Measurements from ENCODE around the gene PPP2R5C. TPM values are rescaled to one million over a fixed set of nuclear protein-coding genes. Genes with fewer than 3 reads are reported as not detected.
"Not testable (repeated sequence)": the region's sequence is repeated elsewhere in the genome, so short reads cannot be mapped to it uniquely, and the experiment has no call there.

PPP2R5C gene
- total and polyA plus RNA-seq, 2 donors: 144 to 175 TPM

DNA sequence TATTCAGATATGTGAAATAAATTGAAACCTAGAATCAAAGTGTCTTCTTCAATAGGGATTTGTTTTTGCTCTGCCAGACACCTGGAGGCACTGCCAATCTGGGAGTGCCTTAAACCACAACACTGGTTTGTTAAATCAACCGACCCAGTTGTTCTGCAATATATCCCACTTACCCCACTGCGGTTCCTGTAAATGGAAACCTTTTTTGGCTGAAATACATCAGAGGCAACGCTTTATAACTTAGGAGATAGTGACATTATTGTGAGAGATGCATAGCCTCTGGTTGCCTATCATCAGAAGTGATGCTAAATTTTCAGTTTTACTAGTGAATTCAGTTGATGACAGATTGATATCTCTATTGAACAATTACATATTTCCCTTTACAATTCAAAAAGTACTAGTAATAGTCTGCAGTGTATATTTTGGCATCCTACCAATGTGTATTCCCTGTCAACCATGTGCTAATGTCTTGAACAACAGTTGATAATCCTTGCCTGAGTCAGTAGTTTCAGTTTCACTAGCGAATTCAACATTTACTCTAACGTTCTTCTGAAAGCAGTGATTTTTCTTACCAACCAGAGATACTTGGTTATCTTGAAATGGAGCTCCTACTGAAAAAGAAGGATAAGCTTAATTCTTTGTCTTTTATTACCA lies 30.5 kb downstream of the PPP2R5C start:
- Histone ChIP-seq H3K27me3 (ENCODE audit: control insufficient read depth in 2 of 2, insufficient read depth in 1 of 2, low read length in 1 of 2) (no peaks in the 10 kb centered on the region), H3K9me3 (ENCODE audit: control insufficient read depth in 2 of 2, insufficient read depth in 1 of 2, low read length in 1 of 2) (peaks cover 4 to 10% of the 10 kb centered on the region in 2 donors), H3K36me3 (ENCODE audit: control insufficient read depth in 2 of 2, insufficient read depth in 2 of 2, low read length in 1 of 2) (peaks cover 0 to 2% of the 10 kb centered on the region in 2 donors), H3K4me1 (ENCODE audit: control insufficient read depth in 2 of 2, insufficient read depth in 2 of 2, low read length in 2 of 2) (peaks cover 2 to 6% of the 10 kb centered on the region in 2 donors), H3K27ac (ENCODE audit: low read depth in 1 of 2, low read length in 1 of 2) (peak overlapping the region in 1 of 2 donors; percentile 15), H3K4me3 (ENCODE audit: low read length in 2 of 2) (no peak overlapping the region)
- DNase-seq (ENCODE audit: low read depth in 6 of 9, low spot score in 9 of 9): no peak
- WGBS: 20% methylated on average over 5 of the region's 5 CpGs

DNA sequence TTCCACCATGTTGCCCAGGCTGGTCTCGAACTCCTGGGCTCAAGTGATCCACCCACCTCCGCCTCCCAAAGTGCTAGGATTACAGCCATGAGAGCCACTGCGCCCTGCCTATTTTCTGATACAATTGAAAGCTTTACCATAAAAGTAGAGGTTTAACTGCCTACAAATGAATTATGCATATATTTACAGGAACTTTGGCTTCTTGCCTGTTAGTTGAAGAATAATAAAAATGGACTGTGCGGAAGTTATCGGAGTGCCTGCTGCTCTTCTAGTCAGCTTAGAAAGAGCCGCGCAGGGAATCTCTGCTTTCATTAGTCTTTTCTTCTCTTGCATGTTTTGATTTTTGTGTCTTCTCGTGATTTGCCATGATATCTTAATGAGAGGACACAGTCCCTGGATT lies 34.5 kb downstream of the PPP2R5C start:
- WGBS: 97% methylated on average over 8 of the region's 8 CpGs
- Histone ChIP-seq H3K4me3 (ENCODE audit: low read length in 2 of 2) (no peak overlapping the region), H3K9me3 (ENCODE audit: control insufficient read depth in 2 of 2, insufficient read depth in 1 of 2, low read length in 1 of 2) (peaks cover 4 to 10% of the 10 kb centered on the region in 2 donors), H3K4me1 (ENCODE audit: control insufficient read depth in 2 of 2, insufficient read depth in 2 of 2, low read length in 2 of 2) (peaks cover 2 to 6% of the 10 kb centered on the region in 2 donors), H3K27ac (ENCODE audit: low read depth in 1 of 2, low read length in 1 of 2) (no peak overlapping the region), H3K36me3 (ENCODE audit: control insufficient read depth in 2 of 2, insufficient read depth in 2 of 2, low read length in 1 of 2) (peaks cover 0 to 2% of the 10 kb centered on the region in 2 donors), H3K27me3 (ENCODE audit: control insufficient read depth in 2 of 2, insufficient read depth in 1 of 2, low read length in 1 of 2) (no peaks in the 10 kb centered on the region)
- DNase-seq (ENCODE audit: low read depth in 6 of 9, low spot score in 9 of 9): no peak

DNA sequence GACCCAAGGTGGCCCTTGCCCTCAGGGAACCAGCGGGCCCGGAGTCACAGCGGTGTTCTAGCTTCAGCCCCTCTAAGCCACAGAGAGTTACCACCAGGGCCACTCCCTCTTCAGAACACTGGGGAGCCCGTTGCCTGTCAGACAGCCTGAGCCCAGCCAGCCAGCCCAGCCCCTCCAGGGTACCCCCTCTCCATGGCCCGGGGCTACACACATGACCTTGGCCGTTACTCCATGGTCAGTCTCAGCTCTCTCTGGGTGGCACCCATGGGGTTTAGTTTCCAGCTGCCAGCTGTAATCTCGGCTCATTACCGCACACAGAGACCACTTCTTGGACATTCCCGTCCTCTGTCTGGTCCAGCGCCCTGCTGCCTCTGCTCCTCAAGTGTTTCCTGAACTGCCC lies 35.0 kb downstream of the PPP2R5C start:
- Histone ChIP-seq H3K9me3 (ENCODE audit: control insufficient read depth in 2 of 2, insufficient read depth in 1 of 2, low read length in 1 of 2) (peaks cover 4 to 10% of the 10 kb centered on the region in 2 donors), H3K4me1 (ENCODE audit: control insufficient read depth in 2 of 2, insufficient read depth in 2 of 2, low read length in 2 of 2) (peaks cover 2 to 6% of the 10 kb centered on the region in 2 donors), H3K4me3 (ENCODE audit: low read length in 2 of 2) (no peak overlapping the region), H3K27me3 (ENCODE audit: control insufficient read depth in 2 of 2, insufficient read depth in 1 of 2, low read length in 1 of 2) (no peaks in the 10 kb centered on the region), H3K27ac (ENCODE audit: low read depth in 1 of 2, low read length in 1 of 2) (no peak overlapping the region), H3K36me3 (ENCODE audit: control insufficient read depth in 2 of 2, insufficient read depth in 2 of 2, low read length in 1 of 2) (peaks cover 0 to 2% of the 10 kb centered on the region in 2 donors)
- DNase-seq (ENCODE audit: low read depth in 6 of 9, low spot score in 9 of 9): no peak
- 97% methylated on average over 10 of the region's 10 CpGs for WGBS

DNA sequence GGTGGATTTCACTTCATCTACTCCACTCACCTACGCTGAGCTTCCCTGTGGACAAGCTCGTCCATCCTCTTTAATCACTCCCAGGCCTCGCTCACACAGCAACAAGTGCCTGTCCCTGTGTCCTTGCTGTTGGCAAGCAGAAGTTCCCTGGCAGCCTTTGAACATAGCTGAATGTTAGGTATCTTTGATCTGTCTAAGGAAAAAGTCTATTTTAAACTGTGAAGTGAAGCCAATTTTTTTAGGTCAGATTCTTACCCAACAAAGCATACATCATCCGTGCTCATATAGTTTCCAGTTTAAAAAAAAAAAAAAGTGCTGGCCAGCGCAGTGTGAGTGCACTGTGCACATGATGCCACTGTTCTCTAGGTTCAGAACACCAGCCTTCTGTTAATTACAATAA lies 36.3 kb downstream of the PPP2R5C start:
- Histone ChIP-seq H3K36me3 (ENCODE audit: control insufficient read depth in 2 of 2, insufficient read depth in 2 of 2, low read length in 1 of 2) (peaks cover 0 to 2% of the 10 kb centered on the region in 2 donors), H3K4me3 (ENCODE audit: low read length in 2 of 2) (no peak overlapping the region), H3K27me3 (ENCODE audit: control insufficient read depth in 2 of 2, insufficient read depth in 1 of 2, low read length in 1 of 2) (no peaks in the 10 kb centered on the region), H3K27ac (ENCODE audit: low read depth in 1 of 2, low read length in 1 of 2) (no peak overlapping the region), H3K9me3 (ENCODE audit: control insufficient read depth in 2 of 2, insufficient read depth in 1 of 2, low read length in 1 of 2) (peaks cover 4 to 10% of the 10 kb centered on the region in 2 donors), H3K4me1 (ENCODE audit: control insufficient read depth in 2 of 2, insufficient read depth in 2 of 2, low read length in 2 of 2) (no peaks in the 10 kb centered on the region)
- WGBS: 97% methylated on average over 5 of the region's 5 CpGs
- no peak for DNase-seq (ENCODE audit: low read depth in 6 of 9, low spot score in 9 of 9)

DNA sequence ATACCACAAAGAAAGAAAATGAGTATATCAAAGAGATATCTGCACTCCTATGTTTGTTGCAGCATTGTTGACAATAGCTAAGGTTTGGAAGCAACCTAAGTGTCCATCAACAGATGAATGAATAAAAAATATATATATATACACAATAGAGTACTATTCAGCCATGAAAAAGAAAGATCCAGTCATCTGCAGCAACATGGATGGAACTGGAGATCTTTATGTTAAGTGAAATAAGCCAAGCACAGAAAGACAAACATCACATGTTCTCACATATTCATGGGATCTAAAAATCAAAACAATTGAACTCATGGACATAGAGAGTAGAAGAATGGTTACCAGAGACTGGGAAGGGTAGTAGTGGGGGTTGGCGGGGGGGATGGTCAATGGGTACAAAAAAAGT lies 42.9 kb downstream of the PPP2R5C start:
- DNase-seq (ENCODE audit: low read depth in 6 of 9, low spot score in 9 of 9); H3K36me3 ChIP-seq (ENCODE audit: control insufficient read depth in 2 of 2, insufficient read depth in 2 of 2, low read length in 1 of 2); H3K27ac ChIP-seq (ENCODE audit: low read depth in 1 of 2, low read length in 1 of 2); H3K27me3 ChIP-seq (ENCODE audit: control insufficient read depth in 2 of 2, insufficient read depth in 1 of 2, low read length in 1 of 2); H3K9me3 ChIP-seq (ENCODE audit: control insufficient read depth in 2 of 2, insufficient read depth in 1 of 2, low read length in 1 of 2); H3K4me3 ChIP-seq (ENCODE audit: low read length in 2 of 2): not testable (repeated sequence)
- 100% methylated on average over 1 of the region's 1 CpG for WGBS
- H3K4me1 ChIP-seq (ENCODE audit: control insufficient read depth in 2 of 2, insufficient read depth in 2 of 2, low read length in 2 of 2): peaks cover 0 to 10% of the 10 kb centered on the region in 2 donors

DNA sequence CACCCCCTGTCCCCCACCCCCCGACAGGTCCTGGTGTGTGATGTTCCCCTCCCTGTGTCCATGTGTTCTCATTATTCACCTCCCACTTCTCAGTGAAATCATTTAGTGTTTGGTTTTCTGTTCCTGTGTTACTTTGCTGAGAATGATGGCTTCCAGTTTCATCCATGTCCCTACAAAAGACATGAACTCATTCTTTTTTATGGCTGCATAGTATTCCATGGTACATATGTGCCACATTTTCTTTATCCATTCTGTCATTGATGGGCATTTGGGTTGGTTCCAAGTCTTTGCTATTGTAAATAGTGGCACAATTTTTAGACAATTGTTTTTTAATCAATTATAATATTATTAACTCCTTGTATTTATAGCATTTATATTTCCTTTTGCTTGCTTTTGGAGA lies 44.7 kb downstream of the PPP2R5C start:
- 100% methylated on average over 1 of the region's 1 CpG for WGBS

DNA sequence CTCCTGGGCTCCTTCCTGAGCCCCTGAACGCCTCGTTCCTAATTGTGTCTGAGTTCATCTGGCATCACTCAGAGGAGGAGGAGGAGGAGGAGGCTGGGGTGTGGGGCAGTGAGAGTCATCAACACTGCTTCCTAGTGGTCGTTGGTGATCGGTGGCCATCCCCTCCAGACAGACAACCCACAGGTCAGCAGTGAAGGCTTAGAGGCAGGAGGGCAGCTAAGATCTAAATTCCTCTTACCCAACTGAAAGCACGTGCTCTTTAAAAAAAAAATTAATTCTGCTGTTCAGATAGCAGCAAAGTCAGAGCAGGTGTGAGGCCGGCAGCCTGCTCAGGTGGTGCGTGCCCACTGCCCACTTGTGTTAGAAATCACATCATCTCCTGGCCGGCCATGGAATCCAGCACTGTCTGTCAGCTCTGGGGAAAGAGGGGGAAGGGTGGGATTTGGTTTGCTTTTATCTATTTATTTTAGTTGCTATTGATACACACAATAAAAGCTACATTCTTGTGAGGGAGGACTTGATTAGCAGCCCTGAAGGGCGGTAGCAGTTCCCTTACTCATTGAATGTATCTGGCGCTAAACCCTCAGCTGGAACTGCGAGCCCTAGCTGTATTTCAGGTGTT lies 46.6 kb downstream of the PPP2R5C start:
- H3K36me3 ChIP-seq (ENCODE audit: control insufficient read depth in 2 of 2, insufficient read depth in 2 of 2, low read length in 1 of 2): peaks cover 2 to 12% of the 10 kb centered on the region in 2 donors
- H3K4me1 ChIP-seq (ENCODE audit: control insufficient read depth in 2 of 2, insufficient read depth in 2 of 2, low read length in 2 of 2): peaks cover 17 to 27% of the 10 kb centered on the region in 2 donors
- H3K27ac ChIP-seq (ENCODE audit: low read depth in 1 of 2, low read length in 1 of 2): peak overlapping the region in 1 of 2 donors; percentile 1
- no peaks in the 10 kb centered on the region for H3K9me3 ChIP-seq (ENCODE audit: control insufficient read depth in 2 of 2, insufficient read depth in 1 of 2, low read length in 1 of 2)
- no peak for DNase-seq (ENCODE audit: low read depth in 6 of 9, low spot score in 9 of 9)
- H3K27me3 ChIP-seq (ENCODE audit: control insufficient read depth in 2 of 2, insufficient read depth in 1 of 2, low read length in 1 of 2): no peaks in the 10 kb centered on the region
- no peak overlapping the region for H3K4me3 ChIP-seq (ENCODE audit: low read length in 2 of 2)
- WGBS: 86% methylated on average over 11 of the region's 11 CpGs

More for the DNA sequence above, 44.7 kb downstream of the PPP2R5C start:
- not testable (repeated sequence) for H3K36me3 ChIP-seq (ENCODE audit: control insufficient read depth in 2 of 2, insufficient read depth in 2 of 2, low read length in 1 of 2); DNase-seq (ENCODE audit: low read depth in 6 of 9, low spot score in 9 of 9); H3K4me3 ChIP-seq (ENCODE audit: low read length in 2 of 2); H3K27me3 ChIP-seq (ENCODE audit: control insufficient read depth in 2 of 2, insufficient read depth in 1 of 2, low read length in 1 of 2); H3K27ac ChIP-seq (ENCODE audit: low read depth in 1 of 2, low read length in 1 of 2); H3K9me3 ChIP-seq (ENCODE audit: control insufficient read depth in 2 of 2, insufficient read depth in 1 of 2, low read length in 1 of 2)
- peaks cover 0 to 12% of the 10 kb centered on the region in 2 donors for H3K4me1 ChIP-seq (ENCODE audit: control insufficient read depth in 2 of 2, insufficient read depth in 2 of 2, low read length in 2 of 2)

DNA sequence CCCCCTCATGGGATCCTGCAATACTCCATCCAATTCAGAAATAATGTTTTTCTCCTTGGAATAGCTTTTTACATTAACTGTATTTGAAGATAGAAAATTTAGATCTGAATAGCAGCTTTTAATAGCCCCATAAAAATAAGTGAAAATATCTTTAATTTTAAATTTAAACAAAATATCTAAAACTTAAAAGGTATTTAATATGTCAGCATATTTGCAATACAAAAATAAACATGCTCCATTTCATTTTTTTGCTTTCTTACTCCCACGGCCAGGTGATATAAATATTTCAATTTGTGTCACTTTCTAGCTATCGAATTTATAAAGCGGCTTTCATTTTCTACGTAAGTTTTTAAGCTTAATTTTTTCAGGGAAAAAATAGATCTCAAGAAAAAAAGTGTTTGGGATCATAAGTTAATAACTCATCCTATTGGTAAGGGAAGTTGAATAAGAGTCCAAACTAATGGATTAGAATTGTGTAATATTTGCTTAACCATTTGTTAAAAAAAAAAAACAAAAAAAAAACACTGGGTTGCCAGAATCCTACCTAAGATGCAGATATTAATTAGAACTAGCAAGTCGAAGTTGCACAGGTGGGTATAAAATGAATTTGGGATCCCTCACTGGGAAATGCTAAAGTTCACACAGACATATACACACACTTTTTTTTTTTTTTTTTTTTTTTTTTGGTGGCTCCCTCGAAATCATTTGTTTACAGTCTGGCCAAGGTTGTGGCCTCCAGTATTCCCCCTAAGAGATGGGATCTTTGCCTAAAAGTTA lies 47.6 kb downstream of the PPP2R5C start:
- H3K27ac ChIP-seq (ENCODE audit: low read depth in 1 of 2, low read length in 1 of 2): peak overlapping the region; percentile 100

More for the DNA sequence above, 47.6 kb downstream of the PPP2R5C start:
- peak overlapping the region; percentile 83 to 96 for H3K4me3 ChIP-seq (ENCODE audit: low read length in 2 of 2)
- 64% methylated on average over 6 of the region's 6 CpGs for WGBS
- peaks cover 8 to 21% of the 10 kb centered on the region in 2 donors for H3K36me3 ChIP-seq (ENCODE audit: control insufficient read depth in 2 of 2, insufficient read depth in 2 of 2, low read length in 1 of 2)
- H3K27me3 ChIP-seq (ENCODE audit: control insufficient read depth in 2 of 2, insufficient read depth in 1 of 2, low read length in 1 of 2): no peaks in the 10 kb centered on the region
- no peaks in the 10 kb centered on the region for H3K9me3 ChIP-seq (ENCODE audit: control insufficient read depth in 2 of 2, insufficient read depth in 1 of 2, low read length in 1 of 2)
- H3K4me1 ChIP-seq (ENCODE audit: control insufficient read depth in 2 of 2, insufficient read depth in 2 of 2, low read length in 2 of 2): peaks cover 25 to 36% of the 10 kb centered on the region in 2 donors
- DNase-seq (ENCODE audit: low read depth in 6 of 9, low spot score in 9 of 9): no peak
